ENCODE measurements around the gene CORO1C.

CORO1C gene

DNA sequence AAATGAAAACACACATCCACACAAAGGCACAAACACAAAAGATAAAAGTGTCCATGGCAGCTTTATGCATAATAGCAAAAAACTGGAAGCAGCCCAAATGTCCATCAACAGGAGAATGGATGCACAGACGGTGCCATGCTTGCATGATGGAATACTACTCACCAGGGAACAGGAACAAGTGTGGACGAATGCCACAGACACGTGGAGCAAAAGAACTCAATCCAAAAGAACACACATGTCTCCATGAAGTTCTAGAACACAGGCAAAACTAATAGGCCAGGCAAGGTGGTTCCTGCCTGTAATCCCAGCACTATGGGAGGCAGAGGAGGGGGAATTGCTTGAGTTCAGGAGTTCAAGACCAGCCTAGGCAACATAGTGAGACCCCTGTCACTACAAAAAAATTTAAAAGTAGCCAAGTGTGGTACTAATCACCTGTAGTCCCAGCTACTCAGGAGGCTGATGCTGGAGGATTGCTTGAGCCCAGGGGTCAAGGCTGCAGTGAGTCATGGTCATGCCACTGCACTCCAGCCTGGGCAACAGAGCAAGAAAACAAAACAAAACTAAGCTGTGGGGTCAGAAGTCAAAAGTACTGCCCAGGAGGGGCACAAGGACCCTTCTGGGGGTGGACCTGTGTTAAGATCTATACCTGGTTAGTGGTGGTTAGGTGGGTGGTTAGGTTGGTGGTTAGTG is 126.2 kb downstream of the CORO1C start:
- Histone ChIP-seq H3K9me3 (no peaks in the 10 kb centered on the region), H3K4me3 (ENCODE audit: low read depth in 1 of 2, low read length in 1 of 2) (no peak overlapping the region), H3K4me1 (ENCODE audit: control insufficient read depth in 1 of 2, insufficient read depth in 1 of 2, low read depth in 1 of 2, low read length in 1 of 2) (no peaks in the 10 kb centered on the region), H3K27me3 (peaks cover 16% of the 10 kb centered on the region), H3K27ac (no peak overlapping the region), H3K36me3 (no peaks in the 10 kb centered on the region)
- TF ChIP-seq, protein P1, sequence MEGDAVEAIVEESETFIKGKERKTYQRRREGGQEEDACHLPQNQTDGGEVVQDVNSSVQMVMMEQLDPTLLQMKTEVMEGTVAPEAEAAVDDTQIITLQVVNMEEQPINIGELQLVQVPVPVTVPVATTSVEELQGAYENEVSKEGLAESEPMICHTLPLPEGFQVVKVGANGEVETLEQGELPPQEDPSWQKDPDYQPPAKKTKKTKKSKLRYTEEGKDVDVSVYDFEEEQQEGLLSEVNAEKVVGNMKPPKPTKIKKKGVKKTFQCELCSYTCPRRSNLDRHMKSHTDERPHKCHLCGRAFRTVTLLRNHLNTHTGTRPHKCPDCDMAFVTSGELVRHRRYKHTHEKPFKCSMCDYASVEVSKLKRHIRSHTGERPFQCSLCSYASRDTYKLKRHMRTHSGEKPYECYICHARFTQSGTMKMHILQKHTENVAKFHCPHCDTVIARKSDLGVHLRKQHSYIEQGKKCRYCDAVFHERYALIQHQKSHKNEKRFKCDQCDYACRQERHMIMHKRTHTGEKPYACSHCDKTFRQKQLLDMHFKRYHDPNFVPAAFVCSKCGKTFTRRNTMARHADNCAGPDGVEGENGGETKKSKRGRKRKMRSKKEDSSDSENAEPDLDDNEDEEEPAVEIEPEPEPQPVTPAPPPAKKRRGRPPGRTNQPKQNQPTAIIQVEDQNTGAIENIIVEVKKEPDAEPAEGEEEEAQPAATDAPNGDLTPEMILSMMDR (IDR thresholded peaks at IDR 0.05), result no peak

DNA sequence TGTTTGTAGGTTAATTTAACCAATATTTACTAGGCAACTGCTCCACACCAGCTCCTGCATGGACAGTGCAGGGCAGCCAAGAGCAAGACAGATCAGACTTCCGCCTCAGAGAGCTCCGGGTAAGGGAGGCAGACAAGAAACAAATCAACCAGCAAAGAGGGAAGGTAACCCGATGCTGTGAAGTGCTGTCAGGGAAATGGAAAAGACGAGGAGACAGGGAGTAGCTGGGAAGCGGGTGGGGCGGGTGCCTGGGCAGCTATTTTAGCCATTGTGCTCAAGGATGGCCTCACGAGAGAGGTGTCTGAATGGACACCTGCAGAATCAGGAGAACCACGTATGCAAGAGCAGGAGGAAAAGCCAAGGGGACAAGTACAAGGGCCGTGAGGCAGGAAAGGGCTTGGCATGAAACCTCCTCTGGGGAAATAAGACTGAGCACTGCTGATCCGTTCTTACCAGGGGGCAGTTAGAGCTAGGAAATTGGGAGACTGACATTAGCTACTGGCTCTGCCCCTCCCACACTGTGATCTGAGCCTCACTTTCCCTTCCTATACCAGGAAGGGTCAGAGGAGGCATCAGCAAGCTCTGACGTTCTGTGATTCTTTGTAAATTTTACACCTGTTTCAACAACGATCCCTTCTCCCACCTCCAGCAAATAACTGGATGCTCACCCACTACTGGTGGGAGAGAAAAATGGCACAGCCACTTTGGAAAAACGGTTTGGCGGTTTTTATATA is 126.9 kb downstream of the CORO1C start:
- no peaks in the 10 kb centered on the region for H3K9me3 ChIP-seq
- H3K4me3 ChIP-seq (ENCODE audit: low read depth in 1 of 2, low read length in 1 of 2), result no peak overlapping the region
- peaks cover 8% of the 10 kb centered on the region for H3K27me3 ChIP-seq
- no peak overlapping the region for H3K27ac ChIP-seq
- H3K36me3 ChIP-seq, result no peaks in the 10 kb centered on the region
- TF ChIP-seq, protein P1 (IDR thresholded peaks at IDR 0.05), result no peak
- H3K4me1 ChIP-seq (ENCODE audit: control insufficient read depth in 1 of 2, insufficient read depth in 1 of 2, low read depth in 1 of 2, low read length in 1 of 2), result no peaks in the 10 kb centered on the region

DNA sequence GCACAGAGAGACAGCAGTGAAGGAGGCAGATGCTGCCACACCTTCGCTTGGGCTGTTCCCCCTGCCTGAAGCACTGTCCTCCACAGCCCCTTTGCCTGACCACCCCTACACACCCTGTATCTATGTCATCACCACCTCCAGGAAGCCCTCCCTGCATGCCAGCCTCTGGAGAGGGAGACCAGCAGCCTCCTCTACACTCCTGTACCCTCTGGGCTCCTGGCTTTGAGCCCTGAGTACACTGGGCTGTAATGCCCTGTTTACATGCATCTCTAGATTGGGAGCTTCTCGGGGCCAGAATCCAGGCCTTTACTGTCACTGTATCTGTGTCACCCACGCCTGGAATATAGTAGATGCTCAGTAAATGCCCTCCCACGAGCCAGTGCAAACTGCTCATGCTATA is 127.6 kb downstream of the CORO1C start:
- no peaks in the 10 kb centered on the region for H3K9me3 ChIP-seq
- TF ChIP-seq, protein P1 (IDR thresholded peaks at IDR 0.05), result no peak
- no peaks in the 10 kb centered on the region for H3K4me1 ChIP-seq (ENCODE audit: control insufficient read depth in 1 of 2, insufficient read depth in 1 of 2, low read depth in 1 of 2, low read length in 1 of 2)
- H3K27ac ChIP-seq, result no peak overlapping the region
- peaks cover 2% of the 10 kb centered on the region for H3K27me3 ChIP-seq
- H3K4me3 ChIP-seq (ENCODE audit: low read depth in 1 of 2, low read length in 1 of 2), result no peak overlapping the region
- H3K36me3 ChIP-seq, result no peaks in the 10 kb centered on the region

DNA sequence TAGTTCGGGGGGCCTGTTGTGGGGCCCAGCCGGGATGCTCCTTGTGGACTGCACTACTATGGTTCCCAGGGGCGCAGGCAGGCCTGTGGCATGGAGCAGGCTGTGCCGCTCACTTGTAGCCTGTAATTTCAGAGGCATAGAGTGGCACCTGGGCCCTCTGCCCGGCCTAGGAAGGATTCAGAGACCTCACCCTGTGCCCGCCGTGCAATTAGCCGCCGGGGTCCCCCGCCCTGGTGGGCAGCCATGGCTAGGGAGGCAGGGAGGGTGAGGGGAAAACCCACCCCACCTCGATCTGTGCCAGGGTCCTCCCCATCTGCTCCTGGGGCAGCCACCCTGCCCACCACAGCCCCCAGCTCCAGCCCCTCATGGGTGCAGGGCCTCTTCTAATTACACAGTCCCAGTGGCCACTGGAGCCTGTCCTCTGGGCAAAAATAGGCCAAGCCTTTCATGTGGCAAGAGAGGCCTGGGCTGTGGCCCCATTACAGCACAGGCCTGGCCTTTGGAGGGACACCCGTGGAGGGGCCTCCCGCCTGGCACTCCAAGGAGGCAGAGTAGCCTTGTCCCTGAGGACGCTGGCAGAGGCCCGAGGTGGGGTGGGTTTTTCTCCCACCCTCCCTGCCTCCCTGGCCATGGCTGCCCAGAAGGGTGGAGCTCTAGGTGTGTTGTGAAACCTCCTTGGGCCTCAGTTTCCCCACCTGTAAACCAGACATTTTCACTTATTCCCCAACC is 128.2 kb downstream of the CORO1C start:
- no peaks in the 10 kb centered on the region for H3K9me3 ChIP-seq
- H3K4me3 ChIP-seq (ENCODE audit: low read depth in 1 of 2, low read length in 1 of 2), result no peak overlapping the region
- no peaks in the 10 kb centered on the region for H3K4me1 ChIP-seq (ENCODE audit: control insufficient read depth in 1 of 2, insufficient read depth in 1 of 2, low read depth in 1 of 2, low read length in 1 of 2)
- TF ChIP-seq, protein P1 (IDR thresholded peaks at IDR 0.05), result no peak
- H3K36me3 ChIP-seq, result no peaks in the 10 kb centered on the region
- no peak overlapping the region for H3K27ac ChIP-seq
- H3K27me3 ChIP-seq, result peaks cover 2% of the 10 kb centered on the region

DNA sequence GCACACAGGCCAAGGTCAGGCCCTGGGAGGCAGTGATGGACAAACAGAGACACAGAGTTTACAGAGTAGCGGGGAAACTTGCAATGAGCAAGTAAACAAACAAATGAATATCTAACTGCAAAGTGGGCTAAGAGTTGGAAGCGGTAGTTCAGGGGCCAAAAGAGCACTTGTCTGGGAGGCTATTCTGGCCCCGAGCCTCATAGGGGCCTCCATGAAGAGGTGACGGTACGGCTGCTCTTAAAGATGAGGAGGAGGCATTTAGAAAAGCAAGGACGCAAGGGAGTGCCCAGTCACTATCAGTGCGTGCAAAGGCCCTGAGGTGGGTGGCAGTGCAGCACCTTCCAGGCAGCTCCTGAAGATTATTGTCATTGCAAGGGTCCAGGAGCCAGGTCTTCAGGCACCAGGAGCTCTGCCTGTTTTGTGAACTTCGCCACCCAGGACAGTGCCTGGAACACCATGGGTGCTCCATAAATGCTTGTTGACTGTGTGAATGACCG is 129.1 kb downstream of the CORO1C start:
- Histone ChIP-seq H3K36me3 (no peaks in the 10 kb centered on the region), H3K4me3 (ENCODE audit: low read depth in 1 of 2, low read length in 1 of 2) (no peak overlapping the region), H3K4me1 (ENCODE audit: control insufficient read depth in 1 of 2, insufficient read depth in 1 of 2, low read depth in 1 of 2, low read length in 1 of 2) (no peaks in the 10 kb centered on the region), H3K9me3 (no peaks in the 10 kb centered on the region), H3K27ac (no peak overlapping the region), H3K27me3 (peaks cover 8% of the 10 kb centered on the region)
- TF ChIP-seq, protein P1 (IDR thresholded peaks at IDR 0.05), result no peak

All from neutrophil (primary cell).